Trophoblast cell (in vitro differentiated cells and primary cell): Measurements from ENCODE around the gene APC.
"Not testable (repeated sequence)": the region's sequence is repeated elsewhere in the genome, so short reads cannot be mapped to it uniquely, and the experiment has no call there.

ENCODE experiments used
- DNase-seq, 2 donors: peaks; one replicate each; pipeline ENCODE4 v3.0.0-alpha.2; 2016
- H2AFZ ChIP-seq: 2 replicates; pipeline ENCODE4 v1.6.1; 2013; ENCODE audit warnings: low read length, moderate library complexity, mild to moderate bottlenecking; ENCODE audit not compliant: insufficient read depth, poor library complexity
- H2AK5ac ChIP-seq: 2 replicates; pipeline ENCODE4 v1.6.1; 2013; ENCODE audit warnings: mild to moderate bottlenecking, low read length
- H2BK120ac ChIP-seq: 2 replicates; pipeline ENCODE4 v1.6.1; 2013; ENCODE audit warnings: low read length, mild to moderate bottlenecking, moderate library complexity; ENCODE audit not compliant: insufficient read depth, poor library complexity
- H2BK12ac ChIP-seq: 2 replicates; pipeline ENCODE4 v1.6.1; 2013; ENCODE audit warnings: mild to moderate bottlenecking, low read length, moderate library complexity
- H2BK5ac ChIP-seq: 2 replicates; pipeline ENCODE4 v1.6.1; 2013; ENCODE audit warnings: low read length, low read depth, moderate library complexity, mild to moderate bottlenecking; ENCODE audit not compliant: poor library complexity
- H3K14ac ChIP-seq: 2 replicates; pipeline ENCODE4 v1.6.1; 2013; ENCODE audit warnings: mild to moderate bottlenecking, low read length
- H3K18ac ChIP-seq: 2 replicates; pipeline ENCODE4 v1.6.1; 2013; ENCODE audit warnings: mild to moderate bottlenecking, low read length
- H3K23ac ChIP-seq: 2 replicates; pipeline ENCODE4 v1.6.1; 2013; ENCODE audit warnings: low read length
- H3K27ac ChIP-seq: 2 replicates; pipeline ENCODE4 v1.5.1; 2013; ENCODE audit warnings: low read depth, mild to moderate bottlenecking, inconsistent platforms, low read length, moderate library complexity
- H3K27me3 ChIP-seq: 2 replicates; pipeline ENCODE4 v1.6.1; 2013; ENCODE audit warnings: inconsistent platforms, mild to moderate bottlenecking, low read length, moderate library complexity; ENCODE audit not compliant: insufficient read depth
- H3K36me3 ChIP-seq, 2 experiments: 1 replicate in 1 of 2; 2 replicates in 1 of 2; pipeline ENCODE4 v1.6.1; 2013; ENCODE audit warnings: low read length in 2 of 2, mild to moderate bottlenecking in 2 of 2, moderate library complexity in 1 of 2; ENCODE audit not compliant: insufficient read depth in 2 of 2, control insufficient read depth in 1 of 2
- H3K4ac ChIP-seq: 2 replicates; pipeline ENCODE4 v1.6.1; 2013; ENCODE audit warnings: low read depth, mild to moderate bottlenecking, low read length, moderate library complexity
- H3K4me1 ChIP-seq, 2 experiments: 1 replicate in 1 of 2; 2 replicates in 1 of 2; pipeline ENCODE4 v1.6.1; 2013; ENCODE audit warnings: low read length in 2 of 2, mild to moderate bottlenecking in 2 of 2, moderate library complexity in 1 of 2; ENCODE audit not compliant: insufficient read depth in 2 of 2, control insufficient read depth in 1 of 2
- H3K4me2 ChIP-seq: 2 replicates; pipeline ENCODE4 v1.6.1; 2013; ENCODE audit warnings: inconsistent platforms, mild to moderate bottlenecking, low read length, moderate library complexity
- H3K4me3 ChIP-seq: 2 replicates; pipeline ENCODE4 v1.5.1; 2013; ENCODE audit warnings: mild to moderate bottlenecking, low read depth, low read length, inconsistent platforms
- H3K79me1 ChIP-seq: one replicate; pipeline ENCODE4 v1.6.1; 2013; ENCODE audit warnings: low read length
- H3K79me2 ChIP-seq: 2 replicates; pipeline ENCODE4 v1.6.1; 2013; ENCODE audit warnings: low read length, mild to moderate bottlenecking; ENCODE audit not compliant: control insufficient read depth, insufficient read depth, poor library complexity
- H3K9ac ChIP-seq: 2 replicates; pipeline ENCODE4 v1.6.1; 2013; ENCODE audit warnings: mild to moderate bottlenecking, low read length
- H3K9me3 ChIP-seq: 2 replicates; pipeline ENCODE4 v1.6.1; 2013; ENCODE audit warnings: low read depth, mild to moderate bottlenecking, control low read depth, inconsistent platforms, low read length; ENCODE audit not compliant: insufficient read depth
- H4K12ac ChIP-seq: 2 replicates; pipeline ENCODE4 v1.6.1; 2013; ENCODE audit warnings: low read depth, mild to moderate bottlenecking, low read length, moderate library complexity
- H4K8ac ChIP-seq: 2 replicates; pipeline ENCODE4 v1.6.1; 2013; ENCODE audit warnings: low read depth, mild to moderate bottlenecking, low read length, moderate library complexity
- H4K91ac ChIP-seq: one replicate; pipeline ENCODE4 v1.6.1; 2013; ENCODE audit warnings: low read depth, mild to moderate bottlenecking, low read length, moderate library complexity
- WGBS: extraction: QIAGEN DNeasy Blood & Tissue Kit; methylation state at CpG from one replicate; pipeline ENCODE4 v1.1.7; 2013; ENCODE audit warnings: missing lambda C conversion rate; ENCODE audit not compliant: insufficient read length, insufficient coverage; ENCODE audit errors: extremely low coverage; 5-methylcytosine and 5-hydroxymethylcytosine counted together

Gene APC

DNA sequence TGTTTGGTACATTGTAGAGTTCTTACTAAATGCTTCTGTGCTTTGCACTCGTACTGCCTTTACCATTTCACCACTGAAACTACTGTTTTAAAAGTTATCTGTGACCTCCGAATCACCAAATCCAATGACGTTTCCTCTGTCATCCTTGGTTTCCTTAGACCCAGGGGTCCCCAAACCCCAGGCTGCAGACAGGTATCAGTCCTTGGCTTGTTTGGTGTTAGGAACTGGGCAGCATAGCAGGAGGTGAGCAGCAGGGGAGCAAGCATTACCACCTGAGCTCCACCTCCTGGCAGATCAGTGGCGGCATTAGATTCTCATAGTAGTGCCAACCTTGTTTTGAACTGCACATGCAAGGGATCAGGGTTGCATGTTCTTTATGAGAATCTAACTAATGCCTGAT lies 26.8 kb upstream of the APC start:
- no peak overlapping the region for H3K4me2 ChIP-seq
- H3K79me1 ChIP-seq, result peaks cover 9% of the 10 kb centered on the region
- no peak overlapping the region for H3K27ac ChIP-seq
- no peak overlapping the region for H4K91ac ChIP-seq
- DNase-seq, result no peak
- H3K4me1 ChIP-seq, result peaks cover 3 to 6% of the 10 kb centered on the region in 2 experiments
- no peaks in the 10 kb centered on the region for H3K27me3 ChIP-seq
- no peak overlapping the region for H2BK5ac ChIP-seq
- H3K79me2 ChIP-seq, result peaks cover 9% of the 10 kb centered on the region
- H3K9me3 ChIP-seq, result peaks cover 2% of the 10 kb centered on the region
- no peak overlapping the region for H4K8ac ChIP-seq
- peak overlapping the region; percentile 9 for H3K4ac ChIP-seq
- no peak overlapping the region for H4K12ac ChIP-seq
- H3K14ac ChIP-seq, result no peak overlapping the region
- no peak overlapping the region for H3K18ac ChIP-seq
- no peak overlapping the region for H2BK120ac ChIP-seq
- no CpG with 5 or more reads among the region's 4 CpGs for WGBS
- no peaks in the 10 kb centered on the region for H3K36me3 ChIP-seq
- no peak overlapping the region for H2AFZ ChIP-seq
- no peak overlapping the region for H3K9ac ChIP-seq
- no peak overlapping the region for H2BK12ac ChIP-seq
- no peak overlapping the region for H3K4me3 ChIP-seq
- H3K23ac ChIP-seq, result no peak overlapping the region
- no peak overlapping the region for H2AK5ac ChIP-seq

DNA sequence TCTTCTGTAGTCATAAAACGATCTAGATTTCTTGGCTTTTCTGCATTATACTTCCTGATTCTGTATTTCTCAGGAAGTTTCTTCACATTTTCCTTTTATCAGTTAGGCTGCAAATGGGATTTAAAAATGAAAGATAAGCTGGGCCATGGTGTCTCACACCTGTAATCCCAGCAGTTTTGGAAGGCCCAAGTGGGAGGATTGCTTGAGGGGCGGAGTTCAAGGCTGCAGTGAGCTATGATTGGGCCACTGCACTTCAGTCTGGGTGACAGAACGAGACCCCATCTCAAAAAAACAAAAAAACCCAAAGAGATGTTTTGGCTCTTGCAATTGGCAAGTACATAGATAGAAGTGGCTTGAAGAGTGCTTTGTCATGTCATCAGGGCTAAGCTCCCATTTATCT lies 26.2 kb upstream of the APC start:
- Histone ChIP-seq H2BK120ac (no peak overlapping the region), H3K4ac (no peak overlapping the region), H4K91ac (no peak overlapping the region), H3K23ac (no peak overlapping the region), H3K4me2 (no peak overlapping the region), H2AK5ac (no peak overlapping the region), H4K8ac (no peak overlapping the region), H3K14ac (no peak overlapping the region), H3K4me3 (no peak overlapping the region), H3K79me1 (peaks cover 9% of the 10 kb centered on the region), H2BK12ac (no peak overlapping the region), H4K12ac (no peak overlapping the region), H3K9ac (no peak overlapping the region), H2AFZ (no peak overlapping the region), H3K27me3 (no peaks in the 10 kb centered on the region), H3K27ac (no peak overlapping the region), H3K9me3 (peaks cover 2% of the 10 kb centered on the region), H3K4me1 (peaks cover 3 to 6% of the 10 kb centered on the region in 2 experiments), H3K18ac (no peak overlapping the region), H3K36me3 (no peaks in the 10 kb centered on the region), H2BK5ac (no peak overlapping the region), H3K79me2 (peaks cover 9% of the 10 kb centered on the region)
- no CpG with 5 or more reads among the region's 3 CpGs for WGBS
- DNase-seq, result no peak

DNA sequence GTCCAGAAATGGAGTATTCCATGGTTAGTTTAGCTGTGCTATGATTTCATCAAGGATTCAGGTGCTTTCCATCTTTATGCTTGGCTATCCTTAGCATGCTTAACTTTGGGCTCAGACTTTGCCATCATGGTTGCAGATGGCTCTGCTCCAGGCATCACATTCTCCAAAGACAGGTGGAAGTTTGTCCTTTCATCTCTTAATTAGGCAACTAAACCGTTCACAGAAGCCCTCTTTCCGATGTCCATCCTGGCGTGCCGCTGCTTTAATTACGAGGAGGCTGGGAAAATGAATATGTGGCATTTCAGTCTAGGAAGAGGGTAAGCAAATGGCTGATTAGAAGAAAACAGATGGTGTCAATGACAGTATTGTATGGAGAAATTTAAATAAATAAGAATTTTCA lies 24.5 kb upstream of the APC start:
- H3K27me3 ChIP-seq, result no peaks in the 10 kb centered on the region
- H2BK12ac ChIP-seq, result no peak overlapping the region
- no peaks in the 10 kb centered on the region for H3K79me1 ChIP-seq
- no peak for DNase-seq
- H2AK5ac ChIP-seq, result no peak overlapping the region
- no peak overlapping the region for H2BK120ac ChIP-seq
- WGBS, result no CpG with 5 or more reads among the region's 5 CpGs
- no peak overlapping the region for H4K12ac ChIP-seq
- H3K14ac ChIP-seq, result no peak overlapping the region
- no peak overlapping the region for H2BK5ac ChIP-seq
- no peaks in the 10 kb centered on the region for H3K36me3 ChIP-seq
- no peak overlapping the region for H3K4ac ChIP-seq
- peaks cover under 1 to 3% of the 10 kb centered on the region in 2 experiments for H3K4me1 ChIP-seq
- H2AFZ ChIP-seq, result no peak overlapping the region
- no peak overlapping the region for H3K18ac ChIP-seq
- no peak overlapping the region for H3K4me3 ChIP-seq
- H3K23ac ChIP-seq, result no peak overlapping the region
- no peak overlapping the region for H3K27ac ChIP-seq
- H3K4me2 ChIP-seq, result no peak overlapping the region
- peaks cover 2% of the 10 kb centered on the region for H3K79me2 ChIP-seq
- no peak overlapping the region for H4K8ac ChIP-seq
- no peak overlapping the region for H3K9ac ChIP-seq
- no peak overlapping the region for H4K91ac ChIP-seq
- no peaks in the 10 kb centered on the region for H3K9me3 ChIP-seq

GRCh38 chr5:112716895-112717294 lies 20.8 kb upstream of the APC start:
- no CpG with 5 or more reads among the region's 7 CpGs for WGBS
- not testable (repeated sequence) for H2AK5ac ChIP-seq, H3K14ac ChIP-seq, H2BK120ac ChIP-seq, H3K18ac ChIP-seq, H3K4me3 ChIP-seq, H3K9ac ChIP-seq, H3K23ac ChIP-seq, H3K79me1 ChIP-seq, H3K4me1 ChIP-seq, H3K9me3 ChIP-seq, H4K91ac ChIP-seq, H2AFZ ChIP-seq, H3K79me2 ChIP-seq, H3K27me3 ChIP-seq, H2BK5ac ChIP-seq, H4K12ac ChIP-seq, H4K8ac ChIP-seq, H3K4me2 ChIP-seq, H3K36me3 ChIP-seq, H3K27ac ChIP-seq, H2BK12ac ChIP-seq
- DNase-seq, result peak in 1 of 2 donors; percentile 34
- H3K4ac ChIP-seq, result peak overlapping the region; percentile 10
